AG04449 (cell line): Measurements from ENCODE around the gene CCDC28A.

Experiments used
- CTCF ChIA-PET: fragments of 350-600 bp; formaldehyde crosslinking; extraction: SDS; loops from one replicate; lab custom pipeline; 2021; ENCODE audit warnings: antibody characterized with exemption; lab: Yijun Ruan, JAX
- POLR2A ChIA-PET: fragments of 400-600, 350-600 bp; formaldehyde crosslinking; extraction: SDS; loops from one replicate; lab custom pipeline; 2020; ENCODE audit warnings: antibody characterized with exemption, inconsistent platforms; lab: Yijun Ruan, JAX
- DNase-seq: peaks from one replicate; pipeline ENCODE4 v3.0.0-alpha.2; 2010; ENCODE audit warnings: low read depth, low spot score
- H3K4me3 ChIP-seq: 2 replicates; pipeline ENCODE4 v1.5.1; 2011; ENCODE audit warnings: low read depth, mild to moderate bottlenecking, control low read depth, low read length
- TF ChIP-seq, protein P1 (sequence below): IDR thresholded peaks from one replicate; pipeline ENCODE4 v1.5.1; 2011; ENCODE audit warnings: mild to moderate bottlenecking, moderate library complexity, low read length, control low read depth, inconsistent platforms; ENCODE audit not compliant: insufficient read depth; ENCODE audit errors: missing control alignments

The CCDC28A gene

GRCh38 chr6:138806889-138807288 is 33.3 kb downstream of the CCDC28A start:
- TF ChIP-seq, protein P1, sequence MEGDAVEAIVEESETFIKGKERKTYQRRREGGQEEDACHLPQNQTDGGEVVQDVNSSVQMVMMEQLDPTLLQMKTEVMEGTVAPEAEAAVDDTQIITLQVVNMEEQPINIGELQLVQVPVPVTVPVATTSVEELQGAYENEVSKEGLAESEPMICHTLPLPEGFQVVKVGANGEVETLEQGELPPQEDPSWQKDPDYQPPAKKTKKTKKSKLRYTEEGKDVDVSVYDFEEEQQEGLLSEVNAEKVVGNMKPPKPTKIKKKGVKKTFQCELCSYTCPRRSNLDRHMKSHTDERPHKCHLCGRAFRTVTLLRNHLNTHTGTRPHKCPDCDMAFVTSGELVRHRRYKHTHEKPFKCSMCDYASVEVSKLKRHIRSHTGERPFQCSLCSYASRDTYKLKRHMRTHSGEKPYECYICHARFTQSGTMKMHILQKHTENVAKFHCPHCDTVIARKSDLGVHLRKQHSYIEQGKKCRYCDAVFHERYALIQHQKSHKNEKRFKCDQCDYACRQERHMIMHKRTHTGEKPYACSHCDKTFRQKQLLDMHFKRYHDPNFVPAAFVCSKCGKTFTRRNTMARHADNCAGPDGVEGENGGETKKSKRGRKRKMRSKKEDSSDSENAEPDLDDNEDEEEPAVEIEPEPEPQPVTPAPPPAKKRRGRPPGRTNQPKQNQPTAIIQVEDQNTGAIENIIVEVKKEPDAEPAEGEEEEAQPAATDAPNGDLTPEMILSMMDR = no peak
- H3K4me3 ChIP-seq = no peak overlapping the region
- DNase-seq = no peak
- ChIA-PET POLR2A (interaction anchor here (0.6 kb wide), 1 partner anchor 1046 kb away, joined by 3 read pairs; no protein-coding TSS in a partner anchor), CTCF (interaction anchor here (1.2 to 3.3 kb wide), 2 partner anchors 9 to 13 kb away, joined by 3 to 25 read pairs; no protein-coding TSS in a partner anchor)

- TF ChIP-seq, protein P1 = no peak
- POLR2A ChIA-PET = no interaction called here
- CTCF ChIA-PET = interaction anchor here (2.9 kb wide), 1 partner anchor 179 kb away, joined by 12 read pairs; the partner anchor contains the start of gene REPS1
- no peak overlapping the region for H3K4me3 ChIP-seq
- DNase-seq = no peak
Measured at GRCh38 chr6:138809677-138810076, 36.1 kb downstream of the CCDC28A start.

DNA sequence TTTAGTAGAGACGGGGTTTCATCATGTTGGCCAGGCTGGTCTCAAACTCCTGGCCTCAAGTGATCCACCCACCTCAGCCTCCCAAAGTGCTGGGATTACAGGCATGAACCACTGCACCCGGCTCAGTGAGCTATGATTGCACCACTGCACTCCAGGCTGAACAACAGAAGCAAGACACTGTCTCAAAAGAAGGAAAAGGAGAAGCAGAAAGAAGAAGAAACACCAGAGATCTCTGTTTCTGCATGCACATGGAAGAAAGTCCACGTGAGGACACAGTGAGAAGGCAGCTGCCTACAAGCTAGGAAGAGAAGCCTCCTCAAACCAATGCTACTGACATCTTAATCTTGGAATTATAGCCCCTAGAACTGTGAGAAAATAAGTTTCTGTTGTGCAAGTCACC is 38.3 kb downstream of the CCDC28A start:
- H3K4me3 ChIP-seq = no peak overlapping the region
- TF ChIP-seq, protein P1 = no peak
- ChIA-PET POLR2A (no interaction called here), CTCF (interaction anchor here (0.7 to 2.9 kb wide), 3 partner anchors 175 to 552 kb away, joined by 3 to 12 read pairs (median 5); partner anchors contain the start of gene REPS1)
- DNase-seq = no peak

- no peak for DNase-seq
- no peak overlapping the region for H3K4me3 ChIP-seq
- CTCF ChIA-PET = interaction anchor here (1.1 to 9.5 kb wide), 11 partner anchors 8 to 551 kb away, joined by 3 to 123 read pairs (median 9); partner anchors contain the start of gene REPS1
- TF ChIP-seq, protein P1 = no peak
- POLR2A ChIA-PET = no interaction called here
Measured at GRCh38 chr6:138814179-138814834, 40.7 kb downstream of the CCDC28A start.

DNA sequence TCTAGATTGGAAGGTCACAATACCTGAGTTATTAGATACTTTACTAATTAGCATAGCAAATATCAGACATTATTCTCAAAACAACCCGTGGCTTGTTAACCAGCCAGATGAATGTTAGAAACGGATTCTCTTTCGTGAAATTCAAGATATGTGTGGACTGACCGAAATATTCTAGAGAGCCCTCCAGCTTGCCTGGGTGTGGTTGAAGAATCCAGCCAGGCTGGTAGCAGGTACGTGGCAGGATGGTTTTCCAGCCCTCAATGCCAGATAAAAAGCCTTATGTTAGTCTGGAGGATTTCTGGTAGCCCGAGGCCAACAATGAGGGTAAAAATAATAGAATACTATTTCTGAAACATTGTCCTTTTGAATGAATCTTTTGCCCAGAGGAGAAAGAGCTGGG is 41.7 kb downstream of the CCDC28A start:
- DNase-seq = no peak
- TF ChIP-seq, protein P1 = no peak
- POLR2A ChIA-PET = no interaction called here
- H3K4me3 ChIP-seq = no peak overlapping the region
- CTCF ChIA-PET = interaction anchor here (0.6 to 9.5 kb wide), 21 partner anchors 9 to 699 kb away, joined by 3 to 123 read pairs (median 4); partner anchors contain the start of gene REPS1

DNA sequence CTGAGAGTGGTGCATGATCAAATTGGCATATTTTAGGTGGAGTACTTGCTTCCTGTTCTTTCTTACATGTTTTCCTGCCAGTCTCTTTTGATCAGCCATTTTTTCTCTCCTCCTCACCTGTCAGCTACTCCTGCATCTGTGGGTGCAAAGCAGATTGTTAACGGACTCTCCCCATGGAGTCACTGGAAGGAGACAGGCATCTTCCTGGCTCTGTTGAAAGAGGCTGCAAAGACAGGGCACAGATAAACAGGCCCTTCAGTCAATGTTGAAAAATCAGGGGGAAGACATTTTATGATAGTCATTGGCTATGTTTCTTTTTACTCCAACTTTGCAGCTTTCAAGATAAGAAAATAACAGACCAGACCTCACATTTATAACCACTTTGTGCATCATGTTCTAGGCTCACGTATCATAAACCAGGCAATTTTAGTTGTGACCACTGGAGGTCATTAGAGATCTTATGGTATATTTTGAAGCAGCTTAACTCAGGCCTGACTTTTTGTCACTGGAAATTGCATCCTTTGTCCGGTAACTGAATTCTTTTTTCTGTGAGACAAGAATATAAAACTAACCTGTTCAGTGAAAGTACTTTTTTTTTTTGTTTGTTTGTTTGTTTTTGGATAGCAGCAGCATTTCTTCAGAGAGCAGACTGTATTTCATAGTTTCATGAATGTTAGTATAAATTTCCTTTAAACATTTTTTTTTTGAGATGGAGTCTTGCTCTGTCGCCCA is 42.4 kb downstream of the CCDC28A start:
- no peak overlapping the region for H3K4me3 ChIP-seq
- TF ChIP-seq, protein P1 = peak; percentile 56
- peak; percentile 16 for DNase-seq
- CTCF ChIA-PET = interaction anchor here (0.7 to 9.5 kb wide), 29 partner anchors 9 to 549 kb away, joined by 3 to 123 read pairs (median 4); partner anchors contain the start of gene REPS1
- POLR2A ChIA-PET = no interaction called here
